H1 (cell line): Measurements from ENCODE around the gene TAGLN2. TPM values are rescaled to one million over a fixed set of nuclear protein-coding genes. Genes with fewer than 3 reads are reported as not detected.

Experiments used
- CTCF ChIA-PET: fragments of 300-600 bp; sonication (Branson Sonifier 250); formaldehyde crosslinking; loops from one replicate; lab custom pipeline; 2021; ENCODE audit not compliant: partially characterized antibody; lab: Charles Lee
- POLR2A ChIA-PET: fragments of 300-600 bp; sonication (Branson Sonifier 250); formaldehyde crosslinking; loops from one replicate; lab custom pipeline; 2021; ENCODE audit warnings: inconsistent platforms; ENCODE audit not compliant: partially characterized antibody; lab: Charles Lee
- DNase-seq, 2 experiments: peaks; one replicate each; pipeline versions ENCODE4 v3.0.0 to v3.0.0-alpha.2; 2010 to 2022; ENCODE audit warnings: low spot score in 2 of 2, low read depth in 1 of 2, mixed read lengths in 1 of 2
- FAIRE-seq: peaks from 2 replicates; lab custom pipeline; 2011; peaks lifted over from hg19 to GRCh38; lab: Jason Lieb, UNC
- H2AFZ ChIP-seq: 2 replicates; pipeline ENCODE4 v1.8.1; 2012; ENCODE audit warnings: low read length, inconsistent platforms
- H2AK5ac ChIP-seq: 2 replicates; pipeline ENCODE4 v1.6.1; 2013; ENCODE audit warnings: low read depth, low read length
- H2BK120ac ChIP-seq: replicated peaks from 2 replicates; pipeline ENCODE3; 2013; ENCODE audit warnings: low read depth, low read length, inconsistent platforms
- H2BK12ac ChIP-seq: 2 replicates; pipeline ENCODE4 v1.6.1; 2013; ENCODE audit warnings: low read depth, low read length
- H2BK15ac ChIP-seq: 2 replicates; pipeline ENCODE4 v1.6.1; 2013; ENCODE audit warnings: low read length
- H2BK20ac ChIP-seq: 2 replicates; pipeline ENCODE4 v1.6.1; 2013; ENCODE audit warnings: low read length
- H2BK5ac ChIP-seq: 2 replicates; pipeline ENCODE4 v1.6.1; 2013; ENCODE audit warnings: low read depth, low read length
- H3K14ac ChIP-seq: 2 replicates; pipeline ENCODE4 v1.6.1; 2013; ENCODE audit warnings: inconsistent platforms; ENCODE audit not compliant: insufficient read length
- H3K18ac ChIP-seq: 2 replicates; pipeline ENCODE4 v1.6.1; 2013; ENCODE audit warnings: low read length; ENCODE audit errors: extremely low read depth
- H3K23ac ChIP-seq: 2 replicates; pipeline ENCODE4 v1.6.1; 2013; ENCODE audit warnings: inconsistent platforms; ENCODE audit not compliant: insufficient read length
- H3K23me2 ChIP-seq: 2 replicates; pipeline ENCODE4 v1.6.1; 2013; ENCODE audit warnings: low read depth, low read length
- H3K27ac ChIP-seq: 2 replicates; pipeline ENCODE4 v1.6.1; 2011; ENCODE audit warnings: low read depth, low read length, inconsistent platforms
- H3K27me3 ChIP-seq, 4 experiments: replicated peaks in 1 of 4; 1 replicate in 1 of 4; 2 replicates in 3 of 4; pipeline versions ENCODE4 v1.6.1 to v1.8.1; 2011 to 2013; ENCODE audit warnings: low read length in 3 of 4, mild to moderate bottlenecking in 3 of 4, inconsistent platforms in 2 of 4, mixed read lengths in 2 of 4, moderate library complexity in 1 of 4; ENCODE audit not compliant: control insufficient read depth in 3 of 4, insufficient read depth in 3 of 4; ENCODE audit errors: extremely low read depth in 1 of 4
- H3K36me3 ChIP-seq, 4 experiments: 2 replicates each; pipeline versions ENCODE4 v1.6.1 to v1.8.1; 2011 to 2013; ENCODE audit warnings: mild to moderate bottlenecking in 4 of 4, low read length in 3 of 4, moderate library complexity in 2 of 4, control low read depth in 1 of 4, inconsistent platforms in 1 of 4; ENCODE audit not compliant: insufficient read depth in 4 of 4, control insufficient read depth in 2 of 4
- H3K4ac ChIP-seq: replicated peaks from 2 replicates; pipeline ENCODE3; 2013; ENCODE audit warnings: low read length, low read depth, mixed read lengths, inconsistent platforms; ENCODE audit not compliant: insufficient read length
- H3K4me1 ChIP-seq, 4 experiments: replicated peaks in 1 of 4; 1 replicate in 1 of 4; 2 replicates in 3 of 4; pipeline versions ENCODE4 v1.6.1 to v1.8.1; 2011 to 2013; ENCODE audit warnings: low read length in 3 of 4, inconsistent platforms in 2 of 4, mixed read lengths in 1 of 4; ENCODE audit not compliant: insufficient read depth in 4 of 4, control insufficient read depth in 3 of 4
- H3K4me2 ChIP-seq, 2 experiments: 2 replicates each; pipeline versions ENCODE4 v1.6.1 to v1.8.1; 2011 to 2013; ENCODE audit warnings: low read depth in 2 of 2, low read length in 2 of 2, control low read depth in 1 of 2, inconsistent platforms in 1 of 2, mild to moderate bottlenecking in 1 of 2; ENCODE audit not compliant: insufficient read depth in 1 of 2
- H3K4me3 ChIP-seq, 4 experiments: fragments of 200-600, 300-600 bp in 1 of 4; sonication (generic), shearing (Covaris generic), sonication (Bioruptor Twin) in 1 of 4; 2 replicates each; pipeline versions ENCODE4 v1.5.1 to v1.8.1; 2011 to 2016; ENCODE audit warnings: low read length in 4 of 4, low read depth in 3 of 4, control low read depth in 2 of 4, inconsistent platforms in 2 of 4, mild to moderate bottlenecking in 2 of 4, mixed read lengths in 1 of 4, moderate library complexity in 1 of 4; ENCODE audit not compliant: insufficient read depth in 2 of 4; ENCODE audit errors: extremely low read depth in 1 of 4
- H3K56ac ChIP-seq: replicated peaks from 2 replicates; pipeline ENCODE3; 2013; ENCODE audit warnings: low read depth, mild to moderate bottlenecking, mixed read lengths, low read length, inconsistent platforms; ENCODE audit not compliant: insufficient read length
- H3K79me1 ChIP-seq: 2 replicates; pipeline ENCODE4 v1.6.1; 2013; ENCODE audit warnings: low read depth, low read length, control low read depth
- H3K79me2 ChIP-seq, 2 experiments: 2 replicates each; pipeline versions ENCODE4 v1.6.1 to v1.8.1; 2012 to 2013; ENCODE audit warnings: low read length in 2 of 2, mild to moderate bottlenecking in 2 of 2, inconsistent platforms in 1 of 2; ENCODE audit not compliant: insufficient read depth in 2 of 2, control insufficient read depth in 1 of 2
- H3K9ac ChIP-seq, 4 experiments: replicated peaks in 1 of 4; 1 replicate in 1 of 4; 2 replicates in 3 of 4; pipeline versions ENCODE4 v1.6.1 to v1.8.1; 2011 to 2013; ENCODE audit warnings: low read depth in 3 of 4, low read length in 3 of 4, control low read depth in 2 of 4, mild to moderate bottlenecking in 2 of 4, moderate library complexity in 2 of 4, inconsistent platforms in 1 of 4; ENCODE audit errors: extremely low read depth in 1 of 4
- H3K9me3 ChIP-seq, 2 experiments: 2 replicates each; pipeline versions ENCODE4 v1.6.1 to v1.8.1; 2012 to 2013; ENCODE audit warnings: mild to moderate bottlenecking in 2 of 2, moderate library complexity in 2 of 2, control low read depth in 1 of 2, inconsistent platforms in 1 of 2, low read depth in 1 of 2, low read length in 1 of 2, mixed read lengths in 1 of 2; ENCODE audit not compliant: insufficient read depth in 2 of 2
- H4K20me1 ChIP-seq, 2 experiments: replicated peaks in 1 of 2; 2 replicates each; pipeline versions ENCODE3 to v1.8.1; 2011 to 2013; ENCODE audit warnings: inconsistent platforms in 2 of 2, low read length in 2 of 2, mild to moderate bottlenecking in 1 of 2; ENCODE audit not compliant: insufficient read depth in 2 of 2, control insufficient read depth in 1 of 2
- H4K5ac ChIP-seq: 2 replicates; pipeline ENCODE4 v1.6.1; 2013; ENCODE audit warnings: low read length, low read depth, mixed read lengths, inconsistent platforms; ENCODE audit not compliant: insufficient read length
- H4K8ac ChIP-seq: 2 replicates; pipeline ENCODE4 v1.8.0; 2013; ENCODE audit warnings: mild to moderate bottlenecking, moderate library complexity, low read length, inconsistent platforms; ENCODE audit not compliant: insufficient read depth; ENCODE audit errors: extremely low read depth
- H4K91ac ChIP-seq: replicated peaks from 2 replicates; pipeline ENCODE3; 2013; ENCODE audit warnings: low read length, mixed read lengths, inconsistent platforms; ENCODE audit not compliant: insufficient read length
- BCL11A ChIP-seq, 2 experiments: IDR thresholded peaks; one replicate each; pipeline ENCODE4 v1.6.1; 2011; ENCODE audit warnings: low read depth in 2 of 2, low read length in 2 of 2, mild to moderate bottlenecking in 2 of 2
- CBX5 ChIP-seq: fragments of 300-800, 300-1000 bp; sonication (generic); IDR thresholded peaks from 2 replicates; pipeline ENCODE4 v1.7.1; 2016; ENCODE audit warnings: antibody characterized with exemption, low read length, low read depth
- CHD2 ChIP-seq: IDR thresholded peaks from 2 replicates; pipeline ENCODE4 v1.6.1; 2012; ENCODE audit warnings: low read length, improper control_type of control experiment
- CREB1 ChIP-seq: IDR thresholded peaks from 2 replicates; pipeline ENCODE4 v1.6.1; 2012; ENCODE audit warnings: inconsistent platforms
- EGR1 ChIP-seq: IDR thresholded peaks from 2 replicates; pipeline ENCODE4 v1.6.1; 2011; ENCODE audit warnings: low read depth, low read length, borderline replicate concordance
- HDAC6 ChIP-seq: IDR thresholded peaks from one replicate; pipeline ENCODE4 v1.7.1; 2012; ENCODE audit warnings: low read depth, mild to moderate bottlenecking, inconsistent platforms, low read length, moderate library complexity
- SIN3A ChIP-seq, 2 experiments: IDR thresholded peaks in 1 of 2; conservative IDR thresholded peaks in 1 of 2; 2 replicates each; pipeline ENCODE4 v1.6.1; 2011 to 2012; ENCODE audit warnings: low read length in 2 of 2, improper control_type of control experiment in 1 of 2, low read depth in 1 of 2, mild to moderate bottlenecking in 1 of 2
- TAF1 ChIP-seq: IDR thresholded peaks from 2 replicates; pipeline ENCODE4 v1.6.1; 2011; ENCODE audit warnings: mild to moderate bottlenecking, low read depth, low read length
- TBP ChIP-seq: IDR thresholded peaks from 2 replicates; pipeline ENCODE4 v1.6.1; 2011; ENCODE audit warnings: low read depth, low read length, improper control_type of control experiment
- YY1 ChIP-seq: IDR thresholded peaks from 2 replicates; pipeline ENCODE4 v1.6.1; 2011; ENCODE audit warnings: low read depth, mild to moderate bottlenecking, low read length
- WGBS, 2 experiments: shearing (Covaris generic) in 1 of 2; methylation state at CpG; one replicate each; pipeline versions ENCODE4 v1.1.6 to v1.1.7; 2013 to 2015; ENCODE audit warnings: low lambda C conversion rate in 2 of 2, mixed read lengths in 2 of 2, inconsistent platforms in 1 of 2, low coverage in 1 of 2, missing lambda C conversion rate in 1 of 2; ENCODE audit not compliant: insufficient replicate concordance in 2 of 2, insufficient coverage in 1 of 2, insufficient read length in 1 of 2; ENCODE audit errors: extremely low coverage in 1 of 2, missing lambda C conversion rate in 1 of 2; 5-methylcytosine and 5-hydroxymethylcytosine counted together
- polyA plus RNA-seq, 7 experiments: library from polyadenylated mRNA; depleted of rRNA in 3 of 7; stranded (reverse) in 5 of 7; unstranded in 2 of 7; fragments of >200 nt in 5 of 7; fragments of 200-250 nt in 2 of 7; gene quantifications; 1 replicate in 5 of 7; 2 replicates in 1 of 7; 4 replicates in 1 of 7; pipeline versions ENCODE4 v1.2.1 to v1.2.3, GENCODE V29; 2011 to 2013; ENCODE audit warnings: missing spikeins in 2 of 7, mixed read lengths in 2 of 7
- total RNA-seq: library from RNA; stranded (reverse); fragmentation: NEBNext Ultra II Directional; extraction: Animal tissue kit (Norgen Biotek cat#: 25700); gene quantifications from 2 replicates; pipeline ENCODE4 v1.2.1, GENCODE V29; 2021

TAGLN2 gene
- total and polyA plus RNA-seq, 2 of the 8 experiments (the other 6 are each of a cell fraction or from before 2014, with no cell fraction given): 93.0 to 114 TPM

- peak overlapping the region; percentile 76 for H4K91ac ChIP-seq
- ChIA-PET POLR2A (interaction anchor here (0.6 to 2.8 kb wide), 20 partner anchors 8 to 165 kb away, joined by 3 to 19 read pairs (median 3); partner anchors contain the start of genes SLAMF9 and TAGLN2), CTCF (interaction anchor here (0.7 to 35.5 kb wide), 17 partner anchors 8 to 157 kb away, joined by 3 to 696 read pairs (median 4); partner anchors contain the start of genes SLAMF9 and TAGLN2)
- peaks cover 7 to 24% (median 14%) of the 10 kb centered on the region in 4 experiments for H3K4me1 ChIP-seq
- no peak overlapping the region; the same call in 1 of the 2 replicates for H4K8ac ChIP-seq
- FAIRE-seq: peak; percentile 57
- H3K9me3 ChIP-seq: no peaks in the 10 kb centered on the region
- peak overlapping the region; percentile 49 to 82 (median 60); a peak in 7 of 8 replicates for H3K4me3 ChIP-seq
- H3K9ac ChIP-seq: 0 out of 7 replicates have a peak overlapping the region, but pooled peaks of 2 of the 4 experiments have one; percentile 36 to 68
- peak overlapping the region; percentile 76 for H3K18ac ChIP-seq
- no peaks in the 10 kb centered on the region for H3K27me3 ChIP-seq
- peak overlapping the region; percentile 50; the same call in 1 of the 2 replicates for H2BK20ac ChIP-seq
- H3K23me2 ChIP-seq: peaks cover 10% of the 10 kb centered on the region; the same call in 1 of the 2 replicates
- peaks cover 3 to 12% of the 10 kb centered on the region in 2 experiments; a peak in 2 of 4 replicates for H3K79me2 ChIP-seq
- H3K4ac ChIP-seq: peak overlapping the region; percentile 6
- H3K56ac ChIP-seq: peak overlapping the region; percentile 3
- peak overlapping the region; percentile 80 for H4K5ac ChIP-seq
- TF ChIP-seq CBX5: no peak
- no peak for TF ChIP-seq HDAC6
- no peak for TF ChIP-seq EGR1
- no peak for TF ChIP-seq BCL11A (IDR thresholded peaks at IDR 0.05; ENCODE audit: low read depth in 2 of 2, low read length in 2 of 2)
- TF ChIP-seq TAF1: no peak
- TF ChIP-seq YY1: no peak
- TF ChIP-seq SIN3A (conservative IDR thresholded peaks at IDR 0.05 in 1 of 2, IDR thresholded peaks at IDR 0.05 in 1 of 2; ENCODE audit: low read depth in 1 of 2, low read length in 2 of 2): no peak
- no peak for TF ChIP-seq CREB1
- TF ChIP-seq CHD2: no peak
- no peak for TF ChIP-seq TBP
- no peak overlapping the region for H3K14ac ChIP-seq
- no peak overlapping the region for H3K23ac ChIP-seq
- H2AFZ ChIP-seq: 0 out of 2 replicates have a peak overlapping the region, but pooled peaks have one; percentile 15
- no peak overlapping the region; the same call in 1 of the 2 replicates for H2AK5ac ChIP-seq
- no peaks in the 10 kb centered on the region; a peak in 1 of 8 replicates for H3K36me3 ChIP-seq
- WGBS, 2 experiments: 56% methylated on average over 9 of the region's 9 CpGs; no CpG with 5 or more reads in 1 of the 2 experiments
- 0 out of 2 replicates have a peak overlapping the region, but pooled peaks have one; percentile 40 for H2BK15ac ChIP-seq
- H3K79me1 ChIP-seq: peaks cover 2% of the 10 kb centered on the region; the same call in 1 of the 2 replicates
- H3K27ac ChIP-seq: peak overlapping the region; percentile 80; the same call in 1 of the 2 replicates
- peak overlapping the region; percentile 72 to 77 for H3K4me2 ChIP-seq
- H2BK5ac ChIP-seq: peak overlapping the region; percentile 55; the same call in 1 of the 2 replicates
- peak overlapping the region; percentile 47 for H2BK120ac ChIP-seq
- H4K20me1 ChIP-seq: no peaks in the 10 kb centered on the region
- DNase-seq: no peak
- H2BK12ac ChIP-seq: peak overlapping the region; percentile 40; the same call in 1 of the 2 replicates
These were observed 21.2 kb upstream of the TAGLN2 start for GRCh38 chr1:159946242-159947187.
